NOMO-1 treated with DMSO at 0.1 percent for 48 hours (cell line): ENCODE measurements around the gene NSUN6.

Experiments
- DNase-seq: peaks from one replicate; lab custom pipeline; 2025; ENCODE audit not compliant: unreplicated experiment; lab: John Stamatoyannopoulos, UW

The NSUN6 gene

DNA sequence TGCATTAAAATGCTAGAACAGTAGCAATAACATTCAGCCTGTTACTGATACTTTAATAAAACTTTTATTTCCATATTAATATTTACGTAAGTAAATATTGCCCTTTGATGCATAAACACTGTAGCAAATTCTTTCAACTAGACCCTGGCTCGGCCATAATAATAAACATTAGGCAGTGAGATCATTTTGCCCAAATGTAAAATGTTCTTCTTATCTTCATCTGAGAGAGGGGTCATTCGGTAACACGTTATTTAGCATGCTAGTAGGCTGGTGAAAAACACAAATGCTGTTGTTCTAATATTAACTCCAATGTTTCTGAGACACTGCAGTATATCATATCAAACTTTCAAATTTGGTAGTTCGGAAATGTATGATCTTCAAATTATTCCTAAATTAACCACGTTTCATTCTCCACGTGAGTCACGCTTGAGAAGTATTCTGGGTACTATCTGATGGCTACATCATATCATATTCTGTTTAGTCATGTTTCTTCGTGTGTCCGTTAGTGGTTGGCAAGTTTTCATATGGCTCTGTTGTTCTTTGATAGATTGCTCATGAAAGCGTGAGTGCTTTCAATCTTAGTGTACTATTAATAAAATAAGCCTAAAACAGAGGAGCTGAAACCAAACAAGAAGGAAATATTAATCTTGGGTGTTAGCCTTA, 145.8 kb downstream of the NSUN6 start:
- no peak for DNase-seq

GRCh38 chr10:18504161-18504560, 147.2 kb downstream of the NSUN6 start:
- DNase-seq = no peak

DNA sequence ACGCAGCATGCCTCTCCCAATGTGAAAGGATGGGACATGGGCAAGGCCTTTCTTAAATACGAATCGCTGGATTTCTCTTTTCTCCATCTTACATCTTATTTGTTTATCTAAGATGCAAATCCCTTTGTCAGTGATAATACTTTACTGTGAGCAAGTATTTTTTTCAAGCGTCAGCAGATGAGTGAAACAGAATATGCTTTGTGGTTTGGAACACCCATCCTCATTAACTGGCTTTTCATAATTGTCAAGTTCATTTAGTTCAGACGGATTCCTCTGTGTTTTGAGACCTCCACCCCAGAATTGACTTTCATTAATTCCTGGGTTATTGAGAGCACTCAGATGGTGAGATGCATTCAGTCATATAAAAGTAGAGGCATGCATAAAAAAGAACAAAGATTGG, 149.8 kb downstream of the NSUN6 start:
- no peak for DNase-seq

GRCh38 chr10:18501198-18501597, 150.2 kb downstream of the NSUN6 start:
- DNase-seq = no peak

DNA sequence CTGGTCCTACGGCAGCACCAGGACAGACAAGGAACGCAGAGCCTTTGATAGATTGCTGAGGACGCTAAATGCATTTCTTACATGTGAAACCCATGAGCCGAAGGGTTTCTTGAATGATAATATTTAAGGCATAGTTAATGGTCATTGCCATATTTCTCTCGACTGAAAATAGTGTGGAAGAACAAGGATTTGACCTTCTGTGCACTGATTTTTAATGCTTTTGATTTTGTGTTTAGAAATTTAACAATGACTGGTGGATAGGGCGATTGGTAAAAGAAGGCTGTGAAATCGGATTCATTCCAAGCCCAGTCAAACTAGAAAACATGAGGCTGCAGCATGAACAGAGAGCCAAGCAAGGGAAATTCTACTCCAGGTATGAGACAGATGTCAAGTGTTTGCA, 150.8 kb downstream of the NSUN6 start:
- DNase-seq = no peak

DNA sequence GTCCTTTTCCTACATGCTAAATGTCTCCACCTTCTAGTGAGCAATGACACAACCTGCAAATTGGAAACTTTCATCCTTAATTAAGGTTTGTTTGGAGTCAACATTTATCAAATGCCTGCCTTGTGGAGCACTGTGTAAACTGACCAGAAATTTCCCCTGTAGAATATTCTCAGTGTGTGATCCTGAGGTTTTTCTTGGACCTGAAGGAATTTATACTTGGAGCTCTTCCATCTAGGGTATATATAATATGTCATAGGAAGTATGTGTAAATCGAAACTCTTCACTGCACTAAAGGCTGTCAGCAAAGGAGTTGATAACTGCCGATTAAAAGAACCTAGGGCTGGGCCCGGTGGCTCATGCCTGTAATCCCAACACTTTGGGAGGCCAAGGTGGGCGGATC, 152.4 kb downstream of the NSUN6 start:
- no peak for DNase-seq

- no peak for DNase-seq
Measured at GRCh38 chr10:18497806-18498369, 153.5 kb downstream of the NSUN6 start.
